Measurements from ENCODE around the gene UBE2F. TPM values are rescaled to one million over a fixed set of nuclear protein-coding genes. Genes with fewer than 3 reads are reported as not detected.

UBE2F gene
- total and polyA plus RNA-seq, 2 of the 13 experiments (the other 11 are each of a cell fraction or from before 2014, with no cell fraction given): 35.4 to 73.1 TPM

DNA sequence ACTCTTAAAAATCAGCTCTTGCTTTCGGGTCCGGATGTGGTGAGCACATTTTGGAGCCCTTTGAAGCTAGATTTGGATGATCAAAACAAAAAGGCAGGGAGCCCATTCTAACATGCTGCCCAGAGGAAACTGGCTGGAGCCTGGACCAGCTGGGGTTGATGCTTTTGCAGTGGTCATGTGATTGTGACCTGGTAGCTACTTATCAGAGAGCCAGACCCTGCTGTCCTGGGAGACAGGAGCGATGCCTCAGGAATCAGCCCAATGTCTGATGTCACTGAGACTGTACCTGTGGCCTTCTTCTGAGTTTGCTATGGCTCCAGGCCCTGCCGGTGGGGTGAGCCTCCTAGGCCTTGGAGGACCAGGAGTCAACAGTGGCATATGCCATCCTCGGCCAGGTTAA is 75.3 kb downstream of the UBE2F start:
- TF ChIP-seq ZNF615 (CRISPR knock-in tag; IDR thresholded peaks at IDR 0.05; ENCODE audit: borderline replicate concordance): no peak
- TF ChIP-seq SYNCRIP (IDR thresholded peaks at IDR 0.05; ENCODE audit: insufficient read depth, low read depth, low read length): no peak
- no peak for TF ChIP-seq REPIN1 (CRISPR knock-in tag; IDR thresholded peaks at IDR 0.05; ENCODE audit: borderline replicate concordance, low read depth)
- no peak for TF ChIP-seq TBX2 (CRISPR knock-in tag; IDR thresholded peaks at IDR 0.05; ENCODE audit: borderline replicate concordance)
- TF ChIP-seq HMG20B (CRISPR knock-in tag; conservative IDR thresholded peaks at IDR 0.05): no peak
- TF ChIP-seq, protein P1, sequence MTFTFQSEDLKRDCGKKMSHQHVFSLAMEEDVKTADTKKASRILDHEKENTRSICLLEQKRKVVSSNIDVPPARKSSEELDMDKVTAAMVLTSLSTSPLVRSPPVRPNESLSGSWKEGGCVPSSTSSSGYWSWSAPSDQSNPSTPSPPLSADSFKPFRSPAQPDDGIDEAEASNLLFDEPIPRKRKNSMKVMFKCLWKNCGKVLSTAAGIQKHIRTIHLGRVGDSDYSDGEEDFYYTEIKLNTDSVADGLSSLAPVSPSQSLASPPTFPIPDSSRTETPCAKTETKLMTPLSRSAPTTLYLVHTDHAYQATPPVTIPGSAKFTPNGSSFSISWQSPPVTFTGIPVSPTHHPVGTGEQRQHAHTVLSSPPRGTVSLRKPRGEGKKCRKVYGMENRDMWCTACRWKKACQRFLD (CRISPR knock-in tag; IDR thresholded peaks at IDR 0.05; ENCODE audit: borderline replicate concordance): no peak
- TF ChIP-seq EZH2 (conservative IDR thresholded peaks at IDR 0.05; ENCODE audit: low read depth, low read length): no peak
- no peak for TF ChIP-seq ARID2 (CRISPR knock-in tag; IDR thresholded peaks at IDR 0.05; ENCODE audit: borderline replicate concordance)
- TF ChIP-seq, protein P2, sequence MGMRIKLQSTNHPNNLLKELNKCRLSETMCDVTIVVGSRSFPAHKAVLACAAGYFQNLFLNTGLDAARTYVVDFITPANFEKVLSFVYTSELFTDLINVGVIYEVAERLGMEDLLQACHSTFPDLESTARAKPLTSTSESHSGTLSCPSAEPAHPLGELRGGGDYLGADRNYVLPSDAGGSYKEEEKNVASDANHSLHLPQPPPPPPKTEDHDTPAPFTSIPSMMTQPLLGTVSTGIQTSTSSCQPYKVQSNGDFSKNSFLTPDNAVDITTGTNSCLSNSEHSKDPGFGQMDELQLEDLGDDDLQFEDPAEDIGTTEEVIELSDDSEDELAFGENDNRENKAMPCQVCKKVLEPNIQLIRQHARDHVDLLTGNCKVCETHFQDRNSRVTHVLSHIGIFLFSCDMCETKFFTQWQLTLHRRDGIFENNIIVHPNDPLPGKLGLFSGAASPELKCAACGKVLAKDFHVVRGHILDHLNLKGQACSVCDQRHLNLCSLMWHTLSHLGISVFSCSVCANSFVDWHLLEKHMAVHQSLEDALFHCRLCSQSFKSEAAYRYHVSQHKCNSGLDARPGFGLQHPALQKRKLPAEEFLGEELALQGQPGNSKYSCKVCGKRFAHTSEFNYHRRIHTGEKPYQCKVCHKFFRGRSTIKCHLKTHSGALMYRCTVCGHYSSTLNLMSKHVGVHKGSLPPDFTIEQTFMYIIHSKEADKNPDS (CRISPR knock-in tag; IDR thresholded peaks at IDR 0.05): no peak
- TF ChIP-seq ATM (IDR thresholded peaks at IDR 0.05; ENCODE audit: borderline replicate concordance): no peak
- no peak for TF ChIP-seq ZNF205 (CRISPR knock-in tag; IDR thresholded peaks at IDR 0.05)
- no peak for TF ChIP-seq SRY (CRISPR knock-in tag; IDR thresholded peaks at IDR 0.05)
- no peak for TF ChIP-seq ZNF430 (CRISPR knock-in tag; IDR thresholded peaks at IDR 0.05)
- no peak for TF ChIP-seq ZNF782 (CRISPR knock-in tag; IDR thresholded peaks at IDR 0.05; ENCODE audit: borderline replicate concordance)
- no peak for TF ChIP-seq REL (CRISPR knock-in tag; conservative IDR thresholded peaks at IDR 0.05)
- TF ChIP-seq HOXA9 (CRISPR knock-in tag; IDR thresholded peaks at IDR 0.05; ENCODE audit: borderline replicate concordance): no peak
- Histone ChIP-seq H2AFZ (ENCODE audit: low read length) (no peak overlapping the region), H3K9me3 (ENCODE audit: low read length) (no peaks in the 10 kb centered on the region), H3K9ac (ENCODE audit: insufficient read depth, low read depth, low read length) (no peak overlapping the region), H3K27ac (ENCODE audit: extremely low read length, insufficient read depth, low read length) (no peak overlapping the region), H3K36me3 (replicated peaks in 1 of 2; ENCODE audit: control insufficient read depth in 1 of 2, insufficient read depth in 2 of 2, low read length in 2 of 2) (peaks cover 17 to 55% of the 10 kb centered on the region in 2 experiments), H3K79me2 (ENCODE audit: insufficient read depth, low read length) (no peaks in the 10 kb centered on the region), H3K27me3 (ENCODE audit: control insufficient read depth in 1 of 2, insufficient read depth in 2 of 2, low read length in 2 of 2) (no peaks in the 10 kb centered on the region), H4K20me1 (ENCODE audit: insufficient read depth, low read length) (no peaks in the 10 kb centered on the region), H3K4me1 (ENCODE audit: insufficient read depth, low read length) (no peaks in the 10 kb centered on the region), H3K4me3 (replicated peaks in 1 of 3; ENCODE audit: insufficient read depth in 1 of 3, low read depth in 2 of 3, low read length in 3 of 3) (no peak overlapping the region), H3K4me2 (ENCODE audit: low read depth, low read length) (no peak overlapping the region)
- in situ Hi-C loops (cut with HindIII; ENCODE audit: extremely low pct_ligation_motif_present, low pct_unique_long_range_greater_than_20kb): no loop called here
- intact Hi-C loops (cut with micrococcal nuclease; ENCODE audit: unreplicated experiment): no loop called here
- ATAC-seq (no peak), DNase-seq (ENCODE audit: low spot score) (no peak), FAIRE-seq (no peak)
- 98% methylated on average over 5 of the region's 5 CpGs for WGBS (ENCODE audit: low lambda C conversion rate)
- POLR2A ChIA-PET: interaction anchor here (0.8 kb wide), 1 partner anchor 19 kb away, joined by 3 read pairs; the partner anchor contains the start of gene SCLY
- BruUV-seq (replicated peaks): no TSS peak
- CTCF ChIA-PET (ENCODE audit: low intra/inter-chr PET ratio, low total read pairs): no interaction called here
